IMR-90 (cell line): Measurements from ENCODE around the gene CCDC88B. TPM values are rescaled to one million over a fixed set of nuclear protein-coding genes. Genes with fewer than 3 reads are reported as not detected.

ENCODE experiments used
- ATAC-seq: fragments of 200-7000 bp; cut with Tn5 transposase; 2 replicates; pipeline ENCODE4 v1.9.1; 2020; ENCODE audit warnings: low read depth, mild to moderate bottlenecking, moderate library complexity
- BruUV-seq: library from RNA; stranded (reverse); fragments of 400-500 nt; replicated peaks from 2 replicates; lab custom pipeline; 2021; lab: Mats Ljungman, UMichigan
- CTCF ChIA-PET: fragments of 300-600 bp; formaldehyde crosslinking; extraction: SDS; loops from one replicate; lab custom pipeline; 2021; ENCODE audit warnings: antibody characterized with exemption; lab: Yijun Ruan, JAX
- POLR2A ChIA-PET: fragments of 300-600 bp; sonication (Branson Sonifier 250); formaldehyde crosslinking; loops from one replicate; lab custom pipeline; 2022; ENCODE audit warnings: antibody characterized with exemption; ENCODE audit not compliant: unreplicated experiment; lab: Charles Lee
- DNase-seq: peaks from one replicate; pipeline ENCODE4 v3.0.0; 2013
- H2AFZ ChIP-seq: replicated peaks from 2 replicates; pipeline ENCODE3; 2013; ENCODE audit warnings: low read length, mild to moderate bottlenecking; ENCODE audit not compliant: poor library complexity
- H2AK5ac ChIP-seq: 2 replicates; pipeline ENCODE4 v1.6.1; 2013; ENCODE audit warnings: low read depth, low read length, inconsistent platforms
- H2AK9ac ChIP-seq: replicated peaks from 2 replicates; pipeline ENCODE3; 2013; ENCODE audit warnings: mild to moderate bottlenecking, low read depth, low read length, moderate library complexity; ENCODE audit not compliant: poor library complexity
- H2BK120ac ChIP-seq: 2 replicates; pipeline ENCODE4 v1.6.1; 2013; ENCODE audit warnings: low read depth, low read length, inconsistent platforms
- H2BK15ac ChIP-seq: 3 replicates; pipeline ENCODE4 v1.6.1; 2013; ENCODE audit warnings: low read depth, low read length, inconsistent platforms
- H2BK20ac ChIP-seq: 2 replicates; pipeline ENCODE4 v1.6.1; 2013; ENCODE audit warnings: low read depth, mild to moderate bottlenecking, inconsistent platforms, low read length, moderate library complexity
- H2BK5ac ChIP-seq: 2 replicates; pipeline ENCODE4 v1.6.1; 2013; ENCODE audit warnings: mild to moderate bottlenecking, low read depth, low read length, inconsistent platforms; ENCODE audit not compliant: poor library complexity, severe bottlenecking
- H3K14ac ChIP-seq: replicated peaks from 2 replicates; pipeline ENCODE4 v1.6.1; 2013; ENCODE audit warnings: low read depth, low read length, inconsistent platforms
- H3K18ac ChIP-seq: 2 replicates; pipeline ENCODE4 v1.6.1; 2013; ENCODE audit warnings: low read depth, low read length, control low read depth
- H3K23ac ChIP-seq: 2 replicates; pipeline ENCODE4 v1.6.1; 2013; ENCODE audit warnings: low read depth, low read length, inconsistent platforms
- H3K27ac ChIP-seq: 2 replicates; pipeline ENCODE4 v1.5.1; 2013; ENCODE audit warnings: mild to moderate bottlenecking, control low read depth, low read length; ENCODE audit not compliant: insufficient read depth
- H3K27me3 ChIP-seq: 2 replicates; pipeline ENCODE4 v1.6.1; 2013; ENCODE audit warnings: low read length; ENCODE audit not compliant: control insufficient read depth, insufficient read depth
- H3K36me3 ChIP-seq: 2 replicates; pipeline ENCODE4 v1.6.1; 2013; ENCODE audit warnings: low read length, mixed read lengths; ENCODE audit not compliant: control insufficient read depth, insufficient read depth
- H3K4ac ChIP-seq: 2 replicates; pipeline ENCODE4 v1.6.1; 2013; ENCODE audit warnings: low read depth, low read length, inconsistent platforms
- H3K4me1 ChIP-seq: 2 replicates; pipeline ENCODE4 v1.6.1; 2013; ENCODE audit warnings: low read length, mixed read lengths; ENCODE audit not compliant: control insufficient read depth, insufficient read depth
- H3K4me2 ChIP-seq: 2 replicates; pipeline ENCODE4 v1.6.1; 2013; ENCODE audit warnings: low read depth, mild to moderate bottlenecking, control low read depth, low read length, moderate library complexity
- H3K4me3 ChIP-seq: 2 replicates; pipeline ENCODE4 v1.5.1; 2013; ENCODE audit warnings: low read depth, mild to moderate bottlenecking, control low read depth, low read length, moderate library complexity; ENCODE audit not compliant: insufficient read depth
- H3K56ac ChIP-seq: 2 replicates; pipeline ENCODE4 v1.6.1; 2013; ENCODE audit warnings: low read length, inconsistent platforms; ENCODE audit not compliant: insufficient read depth; ENCODE audit errors: extremely low read depth
- H3K79me1 ChIP-seq, 2 experiments: 2 replicates each; pipeline ENCODE4 v1.6.1; 2013; ENCODE audit warnings: low read length in 2 of 2, inconsistent platforms in 1 of 2, low read depth in 1 of 2
- H3K9ac ChIP-seq: 2 replicates; pipeline ENCODE4 v1.6.1; 2013; ENCODE audit warnings: low read depth, low read length, control low read depth
- H3K9me1 ChIP-seq: 2 replicates; pipeline ENCODE4 v1.6.1; 2013; ENCODE audit warnings: low read length, inconsistent platforms; ENCODE audit not compliant: insufficient read depth
- H3K9me3 ChIP-seq: 2 replicates; pipeline ENCODE4 v1.6.1; 2013; ENCODE audit warnings: low read length; ENCODE audit not compliant: control insufficient read depth, insufficient read depth
- H4K20me1 ChIP-seq: 2 replicates; pipeline ENCODE4 v1.6.1; 2013; ENCODE audit warnings: low read length, inconsistent platforms; ENCODE audit not compliant: insufficient read depth
- H4K5ac ChIP-seq: 2 replicates; pipeline ENCODE4 v1.6.1; 2013; ENCODE audit warnings: mild to moderate bottlenecking, low read depth, low read length, control low read depth
- H4K8ac ChIP-seq, 2 experiments: 2 replicates each; pipeline ENCODE4 v1.6.1; 2013; ENCODE audit warnings: low read depth in 2 of 2, low read length in 2 of 2, control low read depth in 1 of 2, inconsistent platforms in 1 of 2
- H4K91ac ChIP-seq: 2 replicates; pipeline ENCODE4 v1.6.1; 2013; ENCODE audit warnings: low read depth, low read length, inconsistent platforms; ENCODE audit not compliant: insufficient read depth
- BHLHE40 ChIP-seq: fragments of 150-350 bp; IDR thresholded peaks from 2 replicates; pipeline ENCODE4 v1.6.1; 2016; ENCODE audit warnings: mild to moderate bottlenecking, low read depth, low read length
- CEBPB ChIP-seq: IDR thresholded peaks from 2 replicates; pipeline ENCODE4 v1.6.1; 2012; ENCODE audit warnings: low read depth, low read length, improper control_type of control experiment
- CHD1 ChIP-seq: IDR thresholded peaks from 2 replicates; pipeline ENCODE4 v1.6.1; 2012; ENCODE audit warnings: low read depth, low read length, improper control_type of control experiment
- CTCF ChIP-seq: conservative IDR thresholded peaks from 2 replicates; pipeline ENCODE4 v1.5.1; 2012; ENCODE audit warnings: mild to moderate bottlenecking, low read depth, low read length, improper control_type of control experiment
- ELK1 ChIP-seq: fragments of 150-350 bp; IDR thresholded peaks from 2 replicates; pipeline ENCODE4 v1.6.1; 2016; ENCODE audit warnings: low read depth, mild to moderate bottlenecking, low read length, moderate library complexity, borderline replicate concordance
- FOS ChIP-seq: fragments of 150-350 bp; IDR thresholded peaks from 2 replicates; pipeline ENCODE4 v1.6.1; 2016; ENCODE audit warnings: low read depth, low read length
- MAFK ChIP-seq: IDR thresholded peaks from 2 replicates; pipeline ENCODE4 v1.6.1; 2012; ENCODE audit warnings: low read depth, low read length, improper control_type of control experiment
- MAZ ChIP-seq: IDR thresholded peaks from 2 replicates; pipeline ENCODE4 v1.6.1; 2012; ENCODE audit warnings: low read depth, mild to moderate bottlenecking, low read length, improper control_type of control experiment, moderate library complexity, borderline replicate concordance
- MXI1 ChIP-seq: IDR thresholded peaks from 2 replicates; pipeline ENCODE4 v1.6.1; 2012; ENCODE audit warnings: low read depth, mild to moderate bottlenecking, low read length, moderate library complexity, borderline replicate concordance
- NFE2L2 ChIP-seq: fragments of 150-350 bp; IDR thresholded peaks from 2 replicates; pipeline ENCODE4 v1.6.1; 2016; ENCODE audit warnings: low read depth, mild to moderate bottlenecking, low read length
- POLR2A ChIP-seq: IDR thresholded peaks from 2 replicates; pipeline ENCODE4 v1.6.1; 2012; ENCODE audit warnings: mild to moderate bottlenecking, low read depth, low read length
- RAD21 ChIP-seq: IDR thresholded peaks from 2 replicates; pipeline ENCODE4 v1.6.1; 2012; ENCODE audit warnings: low read length, improper control_type of control experiment
- RCOR1 ChIP-seq: IDR thresholded peaks from 2 replicates; pipeline ENCODE4 v1.6.1; 2012; ENCODE audit warnings: mild to moderate bottlenecking, low read length, improper control_type of control experiment; ENCODE audit not compliant: insufficient replicate concordance
- RFX5 ChIP-seq: IDR thresholded peaks from 2 replicates; pipeline ENCODE4 v1.8.0; 2012; ENCODE audit warnings: low read depth, mild to moderate bottlenecking, low read length, moderate library complexity
- SMC3 ChIP-seq: fragments of 150-350 bp; IDR thresholded peaks from 2 replicates; pipeline ENCODE4 v1.6.1; 2016; ENCODE audit warnings: low read depth, mild to moderate bottlenecking, antibody characterized with exemption, low read length, moderate library complexity
- USF2 ChIP-seq: fragments of 150-350 bp; IDR thresholded peaks from 2 replicates; pipeline ENCODE4 v1.6.1; 2017; ENCODE audit warnings: mild to moderate bottlenecking, antibody characterized with exemption, low read length, low read depth
- WGBS, 2 experiments: methylation state at CpG; one replicate each; pipeline versions ENCODE4 v1.1.5 to v1.1.7; 2013; ENCODE audit warnings: missing lambda C conversion rate in 2 of 2; ENCODE audit not compliant: insufficient read length in 1 of 2; ENCODE audit errors: extremely low coverage in 2 of 2; 5-methylcytosine and 5-hydroxymethylcytosine counted together
- dilution Hi-C: fragments of 300-500 bp; cut with HindIII; formaldehyde crosslinking; loops from one replicate; pipeline ENCODE4 v1.14.3; 2018; ENCODE audit warnings: low sequenced_read_pairs; ENCODE audit not compliant: unreplicated experiment
- in situ Hi-C: fragments of 300-500 bp; cut with MboI; formaldehyde crosslinking; loops from 3 replicates; pipeline ENCODE4 v1.14.3; 2019; ENCODE audit warnings: low sequenced_read_pairs, inconsistent platforms, mixed read lengths
- intact Hi-C: fragments of 100-400 bp; cut with micrococcal nuclease; formaldehyde crosslinking; loops from 2 replicates; pipeline ENCODE4 v1.10.0; 2022
- polyA plus RNA-seq, 3 experiments: library from polyadenylated mRNA; depleted of rRNA; stranded (reverse); fragments of >200 nt; gene quantifications; 2 replicates each; pipeline ENCODE4 v1.2.3, GENCODE V29; 2012; ENCODE audit warnings: low replicate concordance in 1 of 3
- total RNA-seq: library from RNA; depleted of rRNA; stranded (reverse); fragments of >200 nt; gene quantifications from 2 replicates; pipeline ENCODE4 v1.2.3, GENCODE V29; 2012

CCDC88B gene
- total and polyA plus RNA-seq, 2 of the 4 experiments (the other 2 are of a cell fraction): 1.3 to 2.5 TPM

GRCh38 chr11:64338716-64339115 is 1.3 kb upstream of the CCDC88B start:
- ChIA-PET CTCF (no interaction called here), POLR2A (no interaction called here)
- TF ChIP-seq ELK1 (no peak), FOS (no peak), POLR2A (no peak), MAZ (no peak), RFX5 (no peak), MXI1 (no peak), SMC3 (no peak), USF2 (no peak), BHLHE40 (no peak), CTCF (no peak), RAD21 (no peak), MAFK (no peak), CEBPB (no peak), NFE2L2 (no peak), CHD1 (no peak), RCOR1 (no peak)
- Histone ChIP-seq H2BK20ac (no peak overlapping the region), H3K4ac (no peak overlapping the region), H3K18ac (no peak overlapping the region), H2AK9ac (no peak overlapping the region), H3K27me3 (peaks cover 9% of the 10 kb centered on the region; the same call in 1 of the 2 replicates), H3K4me2 (no peak overlapping the region), H4K5ac (no peak overlapping the region), H3K23ac (no peak overlapping the region), H3K9me1 (peaks cover 3% of the 10 kb centered on the region; the same call in 1 of the 2 replicates), H2AK5ac (no peak overlapping the region), H3K9me3 (no peaks in the 10 kb centered on the region), H4K91ac (no peak overlapping the region), H3K14ac (no peak overlapping the region), H3K9ac (no peak overlapping the region), H2BK15ac (no peak overlapping the region), H3K36me3 (no peaks in the 10 kb centered on the region), H3K27ac (no peak overlapping the region), H2BK120ac (no peak overlapping the region), H4K8ac (no peak overlapping the region), H3K56ac (no peak overlapping the region), H3K4me3 (no peak overlapping the region), H2BK5ac (no peak overlapping the region), H3K4me1 (peaks cover 6% of the 10 kb centered on the region), H3K79me1 (no peaks in the 10 kb centered on the region), H2AFZ (no peak overlapping the region), H4K20me1 (0 out of 2 replicates have a peak, but pooled peaks cover 3% of the 10 kb centered on the region)
- intact Hi-C loops: no loop called here
- ATAC-seq (no peak), DNase-seq (no peak)
- WGBS, 2 experiments: 100% methylated on average over 1 of the region's 8 CpGs; no CpG with 5 or more reads in 1 of the 2 experiments
- dilution Hi-C loops: no loop called here
- in situ Hi-C loops: no loop called here
- BruUV-seq: no TSS peak
